HG02970 (cell line): Measurements from ENCODE around the gene MECP2.

Experiments used
- ATAC-seq: cut with Tn5 transposase; IDR thresholded peaks from one replicate; pipeline ENCODE4 v1.9.1; 2021; ENCODE audit warnings: mild to moderate bottlenecking, moderate library complexity, moderate number of reproducible peaks; ENCODE audit not compliant: unreplicated experiment, low FRiP score

MECP2 gene

DNA sequence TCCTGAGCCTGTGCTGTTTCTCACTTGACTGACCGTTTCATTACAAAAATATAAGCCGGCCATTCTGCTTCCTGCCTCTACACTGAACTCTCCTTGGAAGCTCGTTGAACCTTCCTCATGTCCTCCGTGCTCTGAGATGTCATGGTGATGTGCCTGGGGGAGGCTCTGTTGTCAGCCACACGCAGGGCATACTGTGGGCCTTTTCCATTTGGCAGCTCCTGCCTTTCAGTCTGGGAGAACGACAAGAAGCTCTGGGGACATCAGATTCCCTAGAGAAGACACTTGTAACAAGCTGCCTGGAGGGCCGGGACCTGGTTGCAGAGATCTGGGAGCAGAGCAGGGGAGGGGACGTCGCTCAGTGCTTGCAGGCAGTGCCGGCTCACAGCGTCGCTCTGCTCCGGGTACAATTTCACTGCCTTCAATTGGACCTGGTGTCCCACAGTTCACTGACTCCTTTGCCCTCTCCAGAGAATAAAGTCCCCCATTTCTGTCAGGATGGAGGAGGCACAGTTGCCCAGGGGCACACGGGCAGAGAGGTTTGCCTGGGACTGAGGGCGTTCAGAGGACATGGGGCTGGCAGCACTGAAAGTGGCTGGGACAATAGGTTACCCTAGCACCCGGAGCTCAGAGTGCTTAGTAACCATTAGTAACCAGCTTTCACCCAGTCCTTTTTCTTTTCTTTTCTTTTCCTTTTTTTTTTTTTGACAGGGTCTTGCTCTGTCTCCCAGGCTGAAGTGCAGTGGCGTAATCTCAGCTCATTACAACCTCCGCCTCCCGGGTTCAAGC lies 19.1 kb upstream of the MECP2 start:
- no peak for ATAC-seq

DNA sequence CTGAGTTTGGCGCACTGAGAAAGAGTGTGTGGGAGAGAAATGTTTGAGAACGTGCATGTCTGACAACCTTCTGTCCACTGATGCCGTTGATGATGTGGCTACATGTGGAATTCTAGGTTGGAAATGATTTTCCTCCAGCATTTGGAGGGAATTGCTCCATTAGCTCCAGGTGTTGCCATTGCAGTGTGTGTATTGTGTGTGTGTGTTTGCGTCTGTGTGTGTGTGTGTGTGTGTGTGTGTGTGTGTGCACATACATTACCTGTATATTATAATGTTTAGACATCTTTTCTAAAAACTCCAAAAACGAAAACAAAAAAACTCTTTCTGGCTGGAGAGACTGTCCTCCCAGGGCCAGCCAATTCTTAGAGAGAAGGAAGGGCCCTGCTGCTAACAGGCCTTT lies 18.2 kb upstream of the MECP2 start:
- ATAC-seq: no peak

DNA sequence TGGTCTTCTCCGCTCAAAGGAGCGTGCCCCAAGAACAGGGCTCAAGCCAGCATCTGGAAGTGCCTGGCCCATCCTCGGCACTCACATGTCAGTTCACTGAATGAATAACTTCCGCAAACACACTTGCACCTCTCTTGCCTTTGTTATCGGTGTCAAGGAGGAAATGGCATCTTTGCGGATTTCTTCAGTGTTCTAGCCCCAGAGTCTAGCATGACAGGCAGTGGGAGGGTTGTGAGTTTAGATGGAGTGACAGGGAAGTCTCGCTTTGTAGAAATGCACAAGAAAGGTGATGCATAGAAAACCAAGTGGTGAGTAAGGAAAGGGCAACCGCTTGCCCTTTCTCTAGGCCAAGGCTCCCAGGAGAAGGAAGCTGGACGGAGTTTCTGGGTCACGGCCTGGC lies 17.6 kb upstream of the MECP2 start:
- no peak for ATAC-seq

DNA sequence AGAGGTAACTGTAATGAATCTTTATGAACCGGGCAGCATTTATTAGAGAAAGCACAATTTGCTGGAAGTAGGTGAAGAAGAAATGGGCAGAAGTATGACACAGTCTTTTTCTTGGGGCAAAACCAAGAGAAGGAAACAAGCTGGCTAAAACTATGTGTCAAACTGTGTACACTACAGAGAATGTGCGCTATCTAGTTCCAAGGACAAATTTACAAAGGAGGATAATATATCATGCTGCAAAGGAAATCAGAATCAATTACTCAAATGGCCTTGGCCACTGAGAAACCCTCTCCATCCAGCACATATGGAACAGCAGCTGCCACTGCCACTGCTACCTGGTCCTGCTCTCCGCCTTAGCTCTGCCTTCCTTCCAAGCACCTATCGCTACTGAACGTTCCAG lies 17.1 kb upstream of the MECP2 start:
- ATAC-seq: no peak

DNA sequence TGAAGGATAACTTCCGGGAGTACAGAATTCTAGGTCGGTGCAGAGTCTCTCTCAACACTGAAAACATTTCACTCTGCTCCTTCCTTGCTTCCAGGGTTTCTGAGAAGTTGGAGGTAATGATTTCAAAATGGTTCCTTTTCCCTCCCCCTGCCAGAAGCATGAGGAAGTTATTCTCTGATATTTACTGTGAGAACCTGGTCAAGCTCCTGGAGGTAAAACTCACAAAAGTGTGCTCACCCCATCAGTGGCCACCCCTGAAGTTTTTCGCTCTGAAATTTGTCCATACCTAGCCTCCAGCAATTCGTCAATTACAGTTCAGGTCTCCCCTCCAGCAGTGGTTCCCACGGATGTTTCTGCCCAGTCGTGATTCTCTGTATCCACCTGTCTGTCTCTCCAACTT lies 16.2 kb upstream of the MECP2 start:
- ATAC-seq: no peak

DNA sequence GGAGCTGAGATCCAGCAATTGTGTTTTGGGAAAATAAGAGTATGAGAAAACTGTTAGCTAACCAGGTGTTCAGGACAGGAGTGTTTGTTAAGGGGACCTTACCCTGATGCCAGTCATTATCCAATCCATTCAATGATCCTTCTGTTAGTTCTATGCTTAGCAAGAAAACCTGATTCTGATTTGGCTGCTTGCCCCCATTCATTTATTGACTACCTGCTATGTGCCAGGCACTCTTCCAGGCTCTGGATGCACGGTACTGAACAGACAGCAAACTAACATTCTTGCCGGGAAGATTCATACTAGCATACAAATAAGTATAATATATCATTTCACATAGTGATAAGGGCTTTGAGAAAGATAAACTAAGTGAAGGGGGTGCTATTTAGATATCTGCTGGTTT lies 1.0 kb upstream of the MECP2 start:
- no peak for ATAC-seq

DNA sequence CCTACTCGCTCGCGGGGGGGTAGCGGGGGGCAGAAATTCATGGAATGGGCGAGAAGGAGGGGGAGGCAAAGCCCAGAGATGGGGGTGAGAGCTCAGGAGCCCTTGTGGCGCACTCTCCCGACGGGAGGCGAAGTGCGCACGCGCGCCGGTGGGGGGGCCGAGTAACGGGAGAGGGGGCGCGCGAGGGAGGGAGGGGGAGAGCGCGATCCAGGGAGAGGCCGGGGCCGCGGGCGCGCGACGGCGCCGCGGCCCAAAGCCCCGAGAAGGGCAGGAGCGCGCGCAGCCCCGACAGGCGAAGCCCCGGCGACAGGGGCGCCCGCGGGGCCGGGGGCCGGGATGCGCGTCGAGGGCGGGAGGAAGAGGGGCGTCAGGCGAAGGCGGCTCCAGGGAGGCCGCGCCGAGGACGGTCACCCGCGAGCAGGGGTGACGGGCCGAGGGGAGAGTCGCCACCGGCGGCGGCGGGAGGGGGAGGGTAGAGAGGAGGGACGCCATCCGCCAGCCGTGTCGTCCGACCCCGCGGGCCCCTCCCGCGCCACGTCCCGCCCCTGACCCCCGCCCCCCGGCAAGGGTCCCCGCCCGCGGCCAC lies 421 bp downstream of the MECP2 start:
- ATAC-seq: peak; percentile 47

DNA sequence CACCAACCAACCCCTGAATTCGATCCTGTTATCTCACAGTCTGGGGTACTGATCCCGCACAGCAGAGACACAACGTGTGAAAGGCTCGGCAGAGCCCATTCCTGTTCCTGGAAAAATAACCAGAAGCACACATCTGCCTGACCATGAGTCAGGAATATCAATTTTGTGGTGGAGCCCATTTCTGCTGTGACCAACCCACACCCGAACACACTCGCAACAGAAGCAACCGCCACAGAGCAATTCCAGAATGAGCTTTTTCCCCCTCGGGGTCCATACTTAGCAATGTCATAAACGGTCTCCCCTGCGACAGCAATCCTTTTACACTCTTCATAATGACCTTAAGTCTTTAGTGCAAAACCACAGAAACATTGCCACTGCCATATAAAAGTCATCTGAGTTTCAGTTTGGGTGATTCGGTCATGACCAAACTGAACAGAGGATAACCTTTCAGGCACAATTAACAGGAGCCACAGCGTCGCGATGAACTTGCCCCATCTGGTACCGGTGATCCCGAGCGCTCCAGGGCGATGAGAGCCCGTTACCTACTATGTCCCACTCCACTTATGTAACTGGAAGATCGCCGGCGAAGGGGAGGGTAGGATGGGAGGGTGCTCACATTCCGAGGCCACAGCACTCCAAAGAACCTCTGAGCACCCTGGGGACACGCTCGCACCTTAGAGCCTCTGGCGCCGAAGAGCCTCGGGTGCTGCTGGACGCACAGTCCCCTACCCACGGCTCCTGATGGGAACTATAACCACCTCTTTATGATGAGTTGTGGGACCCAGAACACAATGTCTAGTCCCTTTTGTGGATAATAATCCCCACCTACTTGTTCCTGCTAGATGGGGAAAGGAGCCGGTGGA lies 1.1 kb downstream of the MECP2 start:
- no peak for ATAC-seq

DNA sequence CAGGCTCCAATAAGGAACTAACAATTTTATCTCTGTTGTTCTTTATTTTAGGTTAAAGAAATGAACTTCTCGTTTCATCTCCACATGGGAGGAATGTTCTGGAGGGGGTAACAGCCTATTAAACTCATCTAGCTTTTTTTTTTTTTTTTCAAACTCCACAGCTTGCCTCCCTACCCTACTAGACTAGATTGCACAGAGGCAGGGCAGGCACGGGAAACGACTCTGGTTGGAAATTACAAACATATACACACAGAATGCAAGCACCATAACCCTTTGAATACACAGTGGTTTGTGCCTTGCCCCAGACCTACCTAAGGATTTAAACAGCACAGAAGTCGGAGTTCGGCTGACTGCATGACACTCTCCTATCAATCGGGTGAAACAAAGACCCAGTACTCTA lies 2.7 kb downstream of the MECP2 start:
- ATAC-seq: no peak

DNA sequence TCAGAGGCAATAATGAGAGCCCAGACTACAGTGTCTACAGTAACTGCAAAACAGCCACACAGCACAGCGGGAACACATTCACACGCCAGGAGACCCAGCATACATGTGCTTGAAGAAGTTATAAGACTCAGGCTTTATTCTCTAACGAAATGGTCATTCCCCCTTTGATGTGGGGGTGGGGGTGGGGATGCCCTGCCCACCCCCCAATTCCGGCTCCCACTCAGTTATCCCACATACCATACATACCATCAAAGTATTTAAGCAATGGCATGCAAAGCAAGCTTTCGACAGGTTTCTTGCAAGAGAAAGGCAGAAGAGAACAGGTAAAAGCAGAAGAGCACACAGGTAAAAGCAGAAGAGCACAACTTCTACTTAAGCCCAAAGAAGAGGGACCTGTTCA lies 3.6 kb downstream of the MECP2 start:
- ATAC-seq: no peak

DNA sequence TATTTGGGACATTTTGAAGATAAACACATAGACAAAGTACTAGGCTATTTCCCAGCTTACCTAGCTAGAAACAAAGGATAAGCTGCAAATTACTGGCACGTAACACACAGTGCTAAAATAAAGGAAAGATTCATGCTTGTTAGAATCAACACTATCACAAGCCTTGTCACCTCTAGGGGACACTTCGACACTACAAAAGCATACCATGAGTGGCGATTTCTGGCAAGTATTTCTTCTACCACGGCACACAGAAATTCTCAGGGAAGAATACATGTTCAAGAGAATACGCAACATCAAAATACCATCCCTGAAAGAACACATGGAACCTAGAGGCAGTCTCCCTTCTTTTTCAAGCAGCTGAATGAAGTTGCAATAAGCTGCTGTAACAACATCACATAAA lies 5.1 kb downstream of the MECP2 start:
- no peak for ATAC-seq

DNA sequence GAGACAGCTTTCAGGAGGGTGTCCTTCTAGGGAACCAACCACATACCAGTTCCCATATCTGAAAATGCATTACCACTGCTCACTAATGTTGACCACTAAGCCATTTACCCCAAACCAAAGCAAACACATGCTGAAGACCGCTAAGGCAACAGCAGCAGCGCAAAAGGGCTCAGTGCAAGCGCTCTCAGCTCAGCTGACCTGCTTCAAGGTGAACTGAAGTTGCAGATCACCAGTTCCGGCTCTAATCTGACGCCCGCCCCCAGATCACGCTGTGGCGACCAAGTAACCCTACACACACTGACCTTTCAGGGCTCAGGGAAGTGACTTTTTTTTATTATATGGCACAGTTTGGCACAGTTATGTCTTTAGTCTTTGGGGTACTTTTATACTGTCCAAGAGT lies 5.8 kb downstream of the MECP2 start:
- no peak for ATAC-seq

DNA sequence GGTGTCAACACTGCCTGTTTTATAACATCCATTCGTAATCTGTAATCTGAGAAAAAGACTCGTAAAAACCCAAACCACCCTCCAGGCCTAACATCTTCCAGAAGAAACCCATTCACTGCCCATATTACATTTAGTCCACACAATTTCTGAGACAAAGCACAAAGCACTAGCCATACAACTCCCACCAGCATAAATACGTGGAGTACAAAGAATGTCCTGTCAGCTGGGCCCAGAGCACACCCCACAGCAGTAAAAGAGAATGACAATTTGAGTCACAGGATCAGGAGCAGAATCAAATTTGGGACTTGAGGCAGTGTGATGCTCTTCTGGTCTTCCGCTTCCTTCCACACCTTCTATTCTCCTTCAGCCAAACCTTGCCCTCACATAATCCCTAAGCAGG lies 6.8 kb downstream of the MECP2 start:
- no peak for ATAC-seq

DNA sequence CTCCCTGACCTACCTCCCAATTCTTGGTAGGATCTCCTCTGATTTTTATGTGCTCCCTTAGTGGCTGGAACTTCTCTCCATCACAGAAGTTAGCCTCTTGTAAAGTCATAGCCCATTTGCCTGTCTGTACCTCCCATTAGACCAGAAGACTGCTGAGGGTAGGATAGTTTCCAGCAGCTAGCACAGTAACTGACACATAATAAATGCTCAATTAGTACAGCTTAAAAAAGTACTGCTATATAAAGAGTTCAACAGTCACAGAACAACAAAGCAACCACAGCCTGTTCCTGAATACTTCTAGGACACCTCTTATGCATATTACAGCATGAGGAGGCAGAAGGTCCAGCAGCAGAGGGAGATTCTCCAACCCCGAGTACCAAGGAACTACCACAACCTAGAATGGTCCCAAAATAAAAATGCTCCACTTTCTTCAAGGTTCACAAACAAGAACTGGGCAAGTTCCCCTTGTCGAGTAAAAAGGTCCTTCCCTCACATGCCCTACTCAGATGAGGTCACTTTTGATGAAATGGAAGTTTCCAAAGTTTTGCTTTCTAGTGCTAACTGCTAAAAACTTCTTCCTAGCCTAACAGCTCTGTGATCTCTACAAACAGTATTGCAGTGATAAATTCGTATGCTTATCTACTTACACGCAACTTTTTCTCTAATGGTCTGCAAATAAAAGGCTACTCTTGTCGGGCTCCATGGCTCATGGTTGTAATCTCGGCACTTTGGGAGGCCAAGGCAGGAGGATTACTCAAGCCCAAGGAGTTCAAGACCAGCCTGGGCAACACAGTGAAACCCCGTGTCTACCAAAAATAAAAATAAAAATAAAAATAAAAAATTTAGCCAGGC lies 12.8 kb downstream of the MECP2 start:
- no peak for ATAC-seq

DNA sequence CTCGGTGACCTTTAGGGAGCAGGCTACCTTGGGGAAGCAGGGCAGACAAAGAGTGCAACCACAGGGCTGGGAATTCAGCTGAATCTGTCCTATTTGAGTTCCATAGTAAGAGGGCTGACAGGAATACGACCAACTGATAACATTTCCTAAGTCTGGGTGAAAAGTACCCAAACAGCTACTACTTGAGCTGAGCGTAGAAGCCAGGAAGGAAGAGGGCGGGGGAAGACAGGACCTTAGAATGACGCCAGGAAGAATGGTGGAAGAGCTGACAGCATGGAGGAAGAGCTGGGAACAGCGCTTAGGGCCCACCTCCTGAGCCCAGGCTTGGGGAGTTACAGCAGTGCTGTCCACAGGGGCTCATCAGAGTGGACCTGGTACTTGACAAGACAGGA lies 14.4 kb downstream of the MECP2 start:
- no peak for ATAC-seq

DNA sequence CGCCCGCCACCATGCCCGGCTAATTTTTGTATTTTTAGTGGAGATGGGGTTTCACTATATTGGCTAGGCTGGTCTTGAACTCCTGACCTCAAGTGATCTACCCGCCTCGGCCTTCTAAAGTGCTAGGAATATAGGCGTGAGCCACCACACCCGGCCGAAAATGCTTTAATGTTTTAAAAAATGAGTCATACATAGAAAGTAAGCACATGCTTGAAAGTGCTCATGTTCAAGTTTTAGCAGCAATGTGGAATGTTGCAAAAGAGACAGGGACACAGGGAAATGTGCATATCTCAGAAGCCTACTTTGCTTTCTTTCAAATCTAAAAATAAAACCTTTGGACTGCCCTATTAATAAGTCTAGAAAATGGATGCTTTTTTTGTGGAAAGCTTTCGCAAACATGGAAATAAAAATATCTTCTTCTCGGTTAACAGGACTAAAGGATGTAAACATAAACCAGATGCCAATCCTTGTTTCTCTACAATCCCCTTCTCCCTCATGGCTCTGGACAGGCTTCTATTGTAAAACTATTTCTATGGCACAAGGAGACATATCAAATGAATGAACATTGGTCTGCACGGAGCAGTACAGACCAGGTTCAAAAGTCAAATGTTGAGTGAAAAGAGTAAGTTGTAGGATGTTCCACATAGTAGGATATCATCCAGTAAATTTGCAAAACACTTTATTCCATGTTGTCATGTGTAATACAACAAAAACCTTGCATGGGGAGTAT lies 15.0 kb downstream of the MECP2 start:
- no peak for ATAC-seq

DNA sequence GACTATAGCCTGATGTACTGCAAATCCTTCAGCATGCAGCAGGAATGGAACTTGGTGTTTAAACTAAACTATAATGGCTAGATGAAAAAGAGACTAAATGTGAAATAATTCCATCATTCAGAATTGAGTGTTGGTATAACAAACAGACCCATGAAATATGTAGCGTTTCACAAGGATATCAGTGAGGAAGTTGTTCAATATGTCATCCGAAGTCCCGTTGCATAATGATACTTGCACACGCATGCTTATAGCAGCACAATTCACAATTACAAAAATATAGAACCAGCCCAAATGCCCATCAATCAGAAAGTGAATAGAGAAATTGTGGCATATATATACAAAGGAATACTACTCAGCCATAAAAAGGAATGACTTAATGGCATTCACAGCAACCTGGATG lies 20.4 kb downstream of the MECP2 start:
- ATAC-seq: no peak

DNA sequence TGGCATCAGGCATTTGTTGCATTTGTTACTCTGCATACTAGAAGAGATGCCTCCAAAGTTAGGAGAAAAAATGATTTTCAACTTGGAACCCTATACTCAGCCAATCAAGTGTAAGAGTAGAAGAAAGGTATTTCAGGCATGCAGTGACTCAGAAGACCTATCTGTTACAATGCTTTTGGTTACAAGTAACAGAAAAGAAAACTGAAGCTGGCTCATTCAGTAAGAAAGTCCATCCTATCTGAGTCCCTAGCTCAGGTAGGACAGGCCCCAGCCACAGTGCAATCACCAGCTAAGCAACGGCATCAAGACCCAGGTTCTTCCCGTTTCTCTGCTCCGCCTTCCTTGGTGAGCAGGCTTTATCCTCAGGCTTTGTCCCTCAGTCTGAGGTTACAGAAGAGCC lies 23.3 kb downstream of the MECP2 start:
- ATAC-seq: no peak

DNA sequence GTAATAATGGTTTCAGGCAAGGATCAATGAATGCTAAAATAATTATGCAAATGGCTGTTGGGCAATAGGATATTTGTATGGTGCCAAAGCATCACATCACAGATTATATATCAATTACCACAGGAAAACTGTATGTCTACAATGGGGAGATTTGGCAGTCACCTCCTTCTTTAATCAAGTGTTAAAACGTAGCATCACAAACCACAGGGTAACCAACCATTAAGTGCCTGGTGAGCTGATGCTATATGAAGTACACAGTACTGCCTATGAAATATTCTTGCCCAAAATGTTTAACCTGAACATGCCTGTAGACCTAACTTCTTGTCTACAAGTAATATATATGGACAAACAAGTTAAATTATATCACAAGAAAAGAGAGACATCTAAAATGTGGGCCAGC lies 25.3 kb downstream of the MECP2 start:
- ATAC-seq: no peak

DNA sequence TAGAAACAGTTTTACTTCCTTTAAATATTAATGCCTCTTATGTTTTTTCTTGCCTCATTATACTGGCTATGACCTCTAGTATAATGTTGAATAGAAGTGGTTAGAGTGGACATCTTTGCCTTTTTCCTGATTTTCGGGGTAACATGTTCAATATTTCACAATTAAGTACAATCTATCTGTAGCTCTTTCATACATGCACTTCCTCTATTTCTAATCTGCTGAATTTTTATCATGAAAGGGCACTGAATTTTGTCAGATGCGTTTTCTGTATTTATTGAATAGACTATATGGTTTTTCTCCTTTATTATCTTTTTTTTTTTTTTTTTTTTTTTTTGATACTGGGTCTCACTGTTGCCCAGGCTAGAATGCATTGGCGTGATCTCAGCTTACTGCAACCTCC lies 29.0 kb downstream of the MECP2 start:
- ATAC-seq: no peak
